Measurements from ENCODE around the gene NOC4L. TPM values are rescaled to one million over a fixed set of nuclear protein-coding genes. Genes with fewer than 3 reads are reported as not detected.

Gene NOC4L
- total and polyA plus RNA-seq, 12 donors, result 7.4 to 22.2 (median 9.5) TPM

DNA sequence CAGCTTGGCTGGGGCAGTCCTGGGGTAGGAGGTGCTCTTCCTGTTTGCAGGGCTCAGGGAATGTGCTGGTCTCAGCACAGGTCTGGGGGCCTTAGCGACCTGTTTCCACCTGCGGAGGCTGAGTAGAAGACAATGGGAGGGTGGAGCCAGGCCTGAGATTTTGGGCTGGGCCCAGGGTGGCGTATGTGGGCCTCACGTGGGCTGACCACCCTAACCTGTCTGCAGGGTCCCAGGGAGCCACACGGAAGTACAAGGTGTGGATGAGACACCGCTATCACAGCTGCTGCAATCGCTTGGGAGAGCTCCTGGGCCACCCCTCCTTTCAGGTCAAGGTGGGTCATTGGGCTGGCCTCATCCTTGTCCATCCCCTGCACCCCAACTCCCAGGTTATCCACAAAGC is 1.1 kb downstream of the NOC4L start:
- no peak for TF ChIP-seq CTCF (IDR thresholded peaks at IDR 0.05)
- peaks cover 12 to 30% (median 23%) of the 10 kb centered on the region in 9 donors for H3K4me1 ChIP-seq
- intact Hi-C loops (cut with DNase I), result no loop called here
- 75 to 76% methylated on average over 7 of the region's 7 CpGs for WGBS, 2 donors
- H3K4me3 ChIP-seq, result peak overlapping the region in 9 of 10 donors; percentile 74 to 99 (median 92)
- DNase-seq, result no peak
- H3K27ac ChIP-seq, result peak overlapping the region in 1 of 10 donors; percentile 82
- peak in 1 of 8 donors; percentile 3 for ATAC-seq
- H3K27me3 ChIP-seq, result no peaks in the 10 kb centered on the region
- peaks cover 6 to 55% (median 15%) of the 10 kb centered on the region in 9 donors for H3K36me3 ChIP-seq
- no peaks in the 10 kb centered on the region for H3K9me3 ChIP-seq

DNA sequence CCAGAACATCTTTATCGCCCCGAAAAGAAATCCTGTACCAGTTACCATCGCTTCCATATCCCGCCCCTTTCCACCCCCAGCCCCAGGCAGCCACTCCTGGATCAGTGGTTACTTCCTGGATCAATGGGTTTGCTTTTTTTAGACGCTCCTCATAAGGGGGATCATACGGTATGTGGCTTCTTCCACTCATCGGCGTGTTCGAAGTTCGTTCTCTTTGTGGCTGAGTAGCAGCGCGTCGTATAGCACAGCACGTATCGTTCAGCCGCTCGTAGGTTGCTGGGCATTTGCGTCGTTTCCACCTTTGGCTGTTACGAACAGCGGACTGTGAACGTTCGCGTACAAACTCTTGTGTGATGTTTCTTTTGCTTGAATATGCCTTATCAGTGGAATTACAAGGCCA is 1.8 kb downstream of the NOC4L start:
- H3K27me3 ChIP-seq, result no peaks in the 10 kb centered on the region
- H3K27ac ChIP-seq, result no peak overlapping the region
- H3K4me1 ChIP-seq, result peaks cover 12 to 30% (median 23%) of the 10 kb centered on the region in 9 donors
- no peak for TF ChIP-seq CTCF (IDR thresholded peaks at IDR 0.05)
- DNase-seq (no peak), ATAC-seq (no peak)
- intact Hi-C loops (cut with DNase I), result no loop called here
- no peak overlapping the region for H3K4me3 ChIP-seq
- 95 to 96% methylated on average over 24 of the region's 24 CpGs for WGBS, 2 donors
- no peaks in the 10 kb centered on the region for H3K9me3 ChIP-seq
- H3K36me3 ChIP-seq, result peaks cover 0 to 51% (median 8%) of the 10 kb centered on the region in 9 donors

DNA sequence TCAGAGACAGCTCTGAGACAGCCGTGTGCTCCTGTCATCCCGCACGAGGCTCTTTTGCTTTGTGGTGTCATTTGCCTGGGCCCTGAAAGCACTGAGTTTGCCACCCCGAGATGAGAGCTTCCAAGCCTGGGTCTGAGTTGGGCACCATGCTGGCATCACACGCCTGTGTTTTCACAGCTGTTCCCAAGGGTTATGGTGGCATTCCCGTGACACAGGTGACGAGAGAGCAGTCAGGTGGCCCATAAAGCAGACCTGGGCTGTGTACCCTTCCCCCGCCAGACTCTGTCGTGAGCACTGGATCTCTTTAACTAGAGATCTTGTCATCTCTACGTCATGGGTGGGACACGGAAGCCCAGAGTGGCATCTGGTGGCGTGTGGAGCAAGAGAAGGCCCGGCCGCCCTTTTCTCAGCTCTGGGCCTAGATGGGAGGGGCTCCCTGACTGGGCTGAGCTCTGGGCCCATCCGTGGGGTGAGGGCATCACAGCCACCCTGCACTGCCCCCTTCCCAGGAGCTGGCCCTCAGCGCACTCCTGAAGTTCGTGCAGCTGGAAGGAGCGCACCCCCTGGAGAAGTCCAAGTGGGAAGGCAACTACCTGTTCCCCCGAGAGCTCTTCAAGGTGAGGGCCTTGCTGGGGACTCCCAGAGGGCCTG is 2.6 kb downstream of the NOC4L start:
- peaks cover 12 to 29% (median 23%) of the 10 kb centered on the region in 9 donors for H3K4me1 ChIP-seq
- 93 to 94% methylated on average over 19 of the region's 19 CpGs for WGBS, 2 donors
- H3K9me3 ChIP-seq, result no peaks in the 10 kb centered on the region
- H3K27me3 ChIP-seq, result no peaks in the 10 kb centered on the region
- H3K36me3 ChIP-seq, result peaks cover 0 to 51% (median under 1%) of the 10 kb centered on the region in 9 donors
- DNase-seq (no peak), ATAC-seq (no peak)
- intact Hi-C loops (cut with DNase I), result no loop called here
- H3K27ac ChIP-seq, result no peak overlapping the region
- TF ChIP-seq CTCF (IDR thresholded peaks at IDR 0.05), result no peak
- H3K4me3 ChIP-seq, result no peak overlapping the region

DNA sequence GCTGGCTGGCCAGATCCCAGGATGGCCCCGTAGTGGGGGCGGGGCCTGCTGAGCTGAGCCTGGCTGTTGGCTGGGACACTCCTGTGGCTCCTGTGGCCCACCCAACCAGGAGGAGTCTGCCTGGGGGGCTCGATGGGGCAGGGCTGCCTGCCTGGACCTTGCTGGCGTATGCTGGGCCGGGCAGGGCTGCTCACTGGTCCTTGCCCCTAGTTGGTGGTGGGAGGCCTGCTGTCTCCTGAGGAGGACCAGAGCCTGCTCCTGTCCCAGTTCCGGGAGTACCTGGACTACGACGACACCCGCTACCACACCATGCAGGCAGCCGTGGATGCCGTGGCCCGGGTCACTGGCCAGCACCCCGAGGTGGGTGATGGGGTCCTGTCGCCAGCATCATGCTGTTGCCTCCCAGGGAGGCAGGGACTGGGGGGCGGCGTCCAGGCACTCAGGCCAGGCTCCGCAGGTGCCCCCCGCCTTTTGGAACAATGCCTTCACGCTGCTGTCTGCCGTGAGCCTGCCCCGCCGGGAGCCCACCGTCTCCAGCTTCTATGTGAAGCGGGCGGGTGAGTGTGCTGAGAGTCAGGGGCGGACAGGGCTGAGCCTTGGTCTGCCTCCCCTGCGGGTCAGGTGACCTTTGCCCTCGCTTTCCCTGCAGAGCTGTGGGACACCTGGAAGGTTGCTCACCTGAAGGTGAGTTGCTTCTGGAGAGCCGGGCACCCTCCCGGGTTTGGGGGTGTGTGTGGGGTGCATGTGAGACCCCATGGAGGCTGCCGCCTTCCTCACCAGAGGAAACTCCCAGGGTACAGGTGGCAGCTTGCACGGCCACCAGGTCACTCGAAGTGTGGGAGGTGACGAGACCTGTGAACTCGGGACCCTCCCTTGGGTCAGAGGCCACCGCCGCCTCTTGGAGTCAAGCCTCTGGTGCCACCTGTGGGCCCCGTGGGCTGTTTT is 3.4 kb downstream of the NOC4L start:
- no peak for TF ChIP-seq CTCF (IDR thresholded peaks at IDR 0.05)
- DNase-seq (no peak), ATAC-seq (no peak)
- 93 to 94% methylated on average over 38 of the region's 38 CpGs for WGBS, 2 donors
- intact Hi-C loops (cut with DNase I), result no loop called here
- no peaks in the 10 kb centered on the region for H3K9me3 ChIP-seq
- H3K4me3 ChIP-seq, result no peak overlapping the region
- no peak overlapping the region for H3K27ac ChIP-seq
- peaks cover 0 to 49% (median 0%) of the 10 kb centered on the region in 9 donors for H3K36me3 ChIP-seq
- H3K27me3 ChIP-seq, result no peaks in the 10 kb centered on the region
- H3K4me1 ChIP-seq, result peaks cover 10 to 22% (median 19%) of the 10 kb centered on the region in 9 donors
